ENCODE data around the gene MPIG6B.
A peak's percentile ranks its signal among the peaks of the same experiment; 100 is the strongest.

MPIG6B gene

GRCh38 chr6:31723245-31723979 is at the start of gene MPIG6B:
Gene MPIG6B, plus strand, starts transcription at chr6:31723373. Its CDS starts 11 bp downstream, at chr6:31723384.
- peak; percentile 42 for DNase-seq

- DNase-seq, result no peak
Observed at GRCh38 chr6:31676322-31676903, 46.8 kb upstream of the MPIG6B start.

DNA sequence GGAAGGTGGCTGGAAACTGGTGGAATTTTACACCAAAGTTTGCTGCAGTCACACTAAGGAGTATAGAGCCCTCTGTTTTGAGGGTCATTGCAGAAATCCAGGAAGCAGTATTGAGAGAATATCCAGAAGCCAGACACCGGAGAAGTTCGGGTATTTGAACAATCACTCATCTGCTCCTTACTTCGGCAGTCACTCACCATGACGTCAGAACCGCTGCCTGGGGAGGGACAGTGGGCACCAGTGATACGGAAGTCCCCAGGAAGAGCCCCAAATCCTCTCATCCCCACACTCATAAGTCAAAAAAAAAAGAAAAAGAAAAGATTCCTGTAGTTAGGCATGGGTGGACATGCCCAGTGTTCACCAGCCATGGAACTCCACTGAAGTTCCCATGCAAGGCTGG is 46.3 kb upstream of the MPIG6B start:
- no peak for DNase-seq

DNA sequence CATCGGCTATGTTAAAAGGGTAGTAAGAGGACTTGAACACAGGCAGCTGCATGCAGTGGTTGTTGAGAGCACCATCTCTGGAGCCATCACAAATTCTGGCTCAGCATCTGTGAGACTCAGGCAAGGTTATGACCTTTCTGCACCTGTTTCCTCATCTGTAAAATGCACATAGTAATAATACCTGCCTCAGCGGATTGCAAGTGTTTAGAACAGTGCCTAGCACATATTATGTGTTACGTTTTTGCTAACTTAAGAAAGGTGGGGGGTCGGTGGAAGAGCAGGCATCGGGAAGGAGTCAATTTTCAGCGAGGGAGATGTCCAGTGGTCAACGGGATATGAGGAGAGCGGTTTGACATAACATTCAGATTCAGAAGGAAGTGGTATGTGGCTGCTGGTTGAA is 45.2 kb upstream of the MPIG6B start:
- no peak for DNase-seq

DNA sequence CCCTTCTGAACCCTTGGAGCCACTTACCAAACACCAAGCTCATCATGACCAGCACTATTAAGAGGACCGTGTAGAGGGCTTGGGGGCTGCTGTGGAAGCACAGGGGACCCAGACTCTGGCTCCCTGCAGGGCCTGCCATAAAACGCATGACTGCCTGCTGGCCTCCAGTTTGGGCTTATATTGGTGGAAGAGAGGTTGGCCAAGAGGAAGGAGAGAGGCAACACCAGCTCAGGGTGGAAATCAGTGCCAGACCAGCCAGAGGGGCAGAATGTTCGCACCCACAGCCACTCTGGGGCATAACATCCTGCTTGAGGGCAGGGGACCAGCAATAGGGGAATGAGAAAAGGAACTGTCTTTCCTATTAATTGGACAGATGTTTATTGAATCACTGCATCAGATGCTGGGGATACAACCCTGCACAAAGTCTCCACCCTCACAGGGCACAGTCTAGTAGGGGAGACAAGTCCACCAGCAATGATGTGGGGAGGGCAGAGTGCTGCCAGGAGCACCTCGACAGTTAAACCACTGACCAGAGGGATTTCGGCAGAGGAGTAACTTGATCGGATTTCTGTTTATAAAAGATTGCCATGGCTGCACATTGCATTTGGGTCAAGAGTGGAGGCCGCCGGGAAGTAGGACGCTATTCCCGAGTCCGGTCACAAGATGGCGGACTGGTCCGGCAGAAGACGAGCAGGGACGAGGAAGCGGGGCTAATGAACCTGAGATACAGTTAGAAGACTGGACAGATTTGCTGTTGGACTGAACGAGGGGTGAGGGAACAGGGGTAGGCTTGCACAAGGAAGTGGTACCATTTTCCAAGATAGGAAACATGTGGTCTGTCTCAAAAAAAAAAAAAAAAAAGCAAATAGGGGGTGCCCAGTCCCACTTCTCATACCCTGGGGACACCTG is 42.7 kb upstream of the MPIG6B start, which contains the start of gene LY6G5C:
Gene LY6G5C (minus strand): TSS at position 842 of the 909 bp plus-strand sequence. CDS start 694 bp downstream, at position 148.
- DNase-seq, result peak; percentile 89

- peak; percentile 65 for DNase-seq
Observed at GRCh38 chr6:31681135-31681671, 42.0 kb upstream of the MPIG6B start.

- DNase-seq, result no peak
Observed at GRCh38 chr6:31683591-31683990, 39.6 kb upstream of the MPIG6B start.

- no peak for DNase-seq
Observed at GRCh38 chr6:31686483-31686882, 36.7 kb upstream of the MPIG6B start.

GRCh38 chr6:31687321-31687720 is 35.9 kb upstream of the MPIG6B start:
- no peak for DNase-seq

DNA sequence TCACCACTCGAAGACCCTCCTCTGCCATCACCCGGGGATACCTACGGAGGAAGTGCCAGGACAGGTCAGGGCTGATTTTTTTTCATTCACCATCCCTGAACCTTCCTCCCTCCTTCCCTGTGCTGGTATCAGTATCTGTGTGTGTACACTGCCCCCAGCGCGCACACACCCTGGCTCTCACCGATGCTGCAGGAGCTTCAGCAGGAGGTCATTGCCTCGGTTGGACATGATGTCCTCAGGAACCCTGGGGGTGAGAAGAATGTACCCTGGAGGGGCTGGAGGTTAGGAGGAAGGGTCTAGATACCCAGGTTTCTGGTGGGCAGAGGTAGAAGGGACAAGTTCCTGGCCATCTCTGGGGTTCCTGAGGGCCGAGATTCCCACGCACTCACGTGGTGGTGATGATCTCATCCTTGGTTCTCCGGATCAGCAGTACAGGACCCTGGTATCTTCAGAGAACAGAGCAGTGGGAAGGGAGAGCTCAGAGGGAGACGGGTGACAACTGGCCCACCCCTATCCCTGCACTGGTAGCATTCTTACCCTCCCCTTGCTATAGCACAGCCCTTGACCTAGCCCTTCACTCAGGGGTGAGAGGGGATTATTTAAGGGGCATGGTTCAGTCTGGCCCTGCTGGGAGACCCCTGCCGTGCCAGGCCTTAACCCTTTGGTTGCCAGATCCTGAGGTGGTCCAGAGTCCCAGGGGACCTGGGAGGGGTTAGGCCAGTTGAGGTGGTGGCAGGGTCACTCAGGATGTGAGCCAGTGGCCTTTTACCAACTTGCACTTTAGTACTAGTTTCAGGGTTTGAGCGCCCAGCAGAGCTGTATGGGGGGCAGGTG is 35.1 kb upstream of the MPIG6B start:
- no peak for DNase-seq

DNA sequence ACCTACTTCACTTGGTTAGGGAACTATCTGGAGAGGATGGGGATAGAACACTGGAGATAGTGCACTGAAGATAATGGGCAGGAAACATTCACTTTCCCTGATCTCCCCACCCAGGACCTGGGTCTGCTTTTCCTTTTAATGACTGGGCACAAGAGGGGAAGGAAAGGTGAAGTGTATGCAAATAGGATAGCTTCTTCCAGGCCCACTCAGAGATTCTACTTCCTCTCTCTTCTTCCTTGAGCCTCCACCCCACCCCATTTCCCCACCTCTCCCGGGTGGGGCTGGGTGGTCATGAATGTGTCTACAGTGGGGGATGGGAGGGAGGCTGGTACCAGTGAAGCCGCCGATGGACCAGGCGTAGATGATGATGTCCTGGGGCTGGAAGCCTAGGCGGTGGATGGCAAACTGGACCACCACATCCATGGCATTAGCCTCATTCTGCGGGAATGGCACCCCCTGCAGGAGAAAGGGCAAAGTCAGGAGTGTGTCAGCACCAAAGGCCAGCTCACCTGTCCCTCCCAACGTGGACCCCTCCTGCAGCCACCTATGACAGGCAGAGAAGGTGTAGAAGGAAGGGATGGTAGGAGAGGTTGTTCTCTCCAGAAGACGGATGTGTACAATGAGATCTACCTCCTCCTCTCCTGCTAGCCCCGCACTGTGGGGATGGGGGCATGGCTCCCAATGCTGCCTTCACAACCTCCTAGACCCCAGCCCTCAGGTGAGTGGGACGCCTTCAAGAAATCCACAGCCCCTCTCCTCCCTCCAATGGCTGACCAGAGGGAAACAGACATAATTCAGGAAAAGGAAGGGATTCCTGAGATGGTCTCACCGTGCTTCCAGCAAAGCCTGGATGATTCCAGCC is 33.7 kb upstream of the MPIG6B start:
- DNase-seq, result no peak

GRCh38 chr6:31690231-31691077 is 32.7 kb upstream of the MPIG6B start:
- peak; percentile 88 for DNase-seq

GRCh38 chr6:31691078-31691463 is 32.1 kb upstream of the MPIG6B start:
- no peak for DNase-seq

GRCh38 chr6:31691564-31692108 is 31.5 kb upstream of the MPIG6B start:
- no peak for DNase-seq

- DNase-seq, result no peak
Observed at GRCh38 chr6:31692353-31692752, 30.8 kb upstream of the MPIG6B start.

DNA sequence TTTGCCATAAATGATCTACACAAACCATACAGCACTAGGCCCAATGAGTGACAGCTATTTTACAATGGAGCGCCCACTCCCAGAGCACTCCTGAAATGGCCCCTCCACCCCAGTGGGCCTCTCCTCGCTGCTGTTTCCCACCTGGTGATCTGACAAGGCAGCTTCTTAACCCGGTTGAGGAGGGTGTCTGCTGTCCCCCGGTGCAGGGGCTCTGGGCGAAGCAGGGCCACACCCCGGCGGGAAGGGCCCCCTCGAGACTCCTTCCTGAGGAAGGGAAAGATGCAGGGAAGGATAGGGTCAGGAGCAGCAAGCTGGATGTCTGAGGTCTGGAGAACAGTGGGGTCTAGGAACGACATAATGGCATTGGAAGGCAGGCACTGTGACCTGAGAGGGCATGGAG is 30.3 kb upstream of the MPIG6B start:
- no peak for DNase-seq

DNA sequence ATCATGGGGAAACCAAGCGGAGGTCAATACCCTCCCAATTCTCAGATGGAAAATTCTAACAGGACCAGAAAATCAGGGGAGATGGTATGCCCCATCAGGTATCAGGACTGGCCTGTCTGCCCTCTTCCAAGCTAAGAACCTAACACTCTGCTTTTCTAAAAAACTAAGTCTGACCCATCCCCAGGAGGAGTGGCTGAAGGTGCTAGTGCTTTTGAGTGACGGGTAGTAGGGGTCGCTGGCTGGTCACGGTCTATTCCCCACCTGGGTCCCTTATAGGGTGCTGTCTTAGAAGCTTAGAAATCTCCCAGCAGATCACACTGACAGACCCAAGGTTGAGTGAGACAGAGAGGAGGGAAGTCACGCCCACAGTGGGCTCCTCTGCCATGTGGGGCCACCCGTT is 29.6 kb upstream of the MPIG6B start:
- DNase-seq, result no peak

- DNase-seq, result no peak
Observed at GRCh38 chr6:31697555-31697954, 25.6 kb upstream of the MPIG6B start.

DNA sequence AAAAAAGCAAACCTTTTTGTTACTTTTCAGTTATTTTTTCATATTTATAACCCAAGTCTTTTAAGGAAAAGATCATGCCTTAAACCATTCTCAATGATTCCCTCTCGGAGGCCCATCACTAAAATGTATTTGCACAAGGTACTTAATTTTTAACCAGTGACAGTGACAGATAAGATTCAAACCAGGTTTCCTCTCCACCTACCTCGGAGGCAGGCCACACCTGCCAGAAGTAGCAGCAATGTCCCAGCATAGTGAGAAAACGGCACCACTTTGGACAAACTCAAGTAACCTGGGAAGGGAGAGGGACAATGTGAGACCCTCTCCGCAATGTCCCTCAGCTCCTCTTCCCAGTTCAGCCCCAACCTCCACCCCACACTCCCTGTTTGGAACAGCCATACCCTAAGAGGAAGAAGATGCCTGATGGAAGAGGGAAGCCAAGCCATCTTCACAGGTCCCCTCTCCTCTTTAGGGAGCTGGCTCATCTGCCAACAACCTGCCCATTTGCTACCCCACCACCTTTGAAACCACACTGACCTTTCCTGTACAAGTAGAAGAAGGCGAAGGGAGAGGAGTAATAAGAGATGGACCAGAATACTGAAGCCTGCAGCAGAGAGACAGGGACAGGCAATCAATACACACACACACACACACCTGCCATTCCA is 22.3 kb upstream of the MPIG6B start:
- DNase-seq, result no peak
